HG03558 (cell line): ENCODE results near the gene VWA3A.
"Not testable (repeated sequence)": the region's sequence is repeated elsewhere in the genome, so short reads cannot be mapped to it uniquely, and the experiment has no call there.

Experiments used
- ATAC-seq: cut with Tn5 transposase; IDR thresholded peaks from one replicate; pipeline ENCODE4 v1.9.1; 2021; ENCODE audit warnings: moderate number of reproducible peaks; ENCODE audit not compliant: unreplicated experiment; ENCODE audit errors: extremely low read depth

Gene VWA3A

DNA sequence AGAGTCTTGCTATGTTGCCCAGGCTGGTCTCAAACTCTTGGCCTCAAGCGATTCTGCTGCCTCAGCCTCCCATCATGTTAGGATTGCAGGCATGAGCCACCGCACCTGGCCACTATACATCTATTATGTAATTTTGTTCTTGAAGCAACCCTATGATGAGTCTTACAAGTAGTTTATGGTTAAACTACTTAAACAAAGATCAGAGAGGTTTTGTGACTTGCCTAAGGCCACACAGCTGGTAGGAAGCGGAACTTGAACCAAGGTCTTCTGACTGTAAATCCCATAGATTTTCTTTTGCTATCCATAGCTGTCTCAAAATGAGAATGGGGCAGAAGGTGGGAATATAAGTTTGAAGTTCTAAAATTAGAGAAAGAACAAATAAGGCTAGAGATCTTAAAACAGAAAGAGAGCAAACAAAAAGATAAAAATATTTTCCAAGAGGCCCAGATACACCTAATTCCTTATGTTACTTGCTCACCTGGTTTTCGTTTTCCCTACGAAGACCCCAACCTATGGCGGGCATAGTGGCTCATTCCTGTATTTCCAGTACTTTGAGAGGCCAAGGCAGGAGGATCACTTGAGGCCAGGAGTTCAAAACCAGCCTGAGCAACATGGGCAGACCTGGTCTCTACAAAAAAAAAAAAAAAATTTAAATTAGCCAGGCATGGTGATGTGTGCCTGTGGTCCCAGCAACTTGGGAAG lies 32.4 kb downstream of the VWA3A start:
- no peak for ATAC-seq

DNA sequence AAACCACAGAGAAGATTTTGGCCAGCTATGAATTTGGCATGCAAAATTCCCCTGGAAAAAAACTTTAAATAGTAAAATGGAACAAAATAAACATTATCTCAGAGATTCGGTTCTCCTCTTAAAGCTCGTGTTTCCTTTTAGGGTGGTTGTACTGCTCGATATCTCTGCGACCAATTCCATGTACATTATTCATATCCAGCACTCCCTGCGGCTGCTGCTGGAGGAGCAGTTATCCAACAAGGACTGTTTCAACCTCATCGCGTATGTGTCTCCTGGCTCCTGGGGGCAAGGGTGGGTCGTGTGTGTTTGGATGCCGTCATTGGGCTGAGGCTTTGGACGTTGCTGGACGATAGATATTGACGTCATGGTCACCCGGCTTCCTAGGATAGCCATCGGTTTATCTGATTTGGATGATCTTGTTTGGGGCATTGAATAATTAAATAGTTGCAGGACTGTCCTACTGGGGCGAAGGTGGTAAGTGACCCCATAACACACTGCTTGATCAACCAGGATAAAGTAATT lies 33.8 kb downstream of the VWA3A start:
- ATAC-seq = no peak

DNA sequence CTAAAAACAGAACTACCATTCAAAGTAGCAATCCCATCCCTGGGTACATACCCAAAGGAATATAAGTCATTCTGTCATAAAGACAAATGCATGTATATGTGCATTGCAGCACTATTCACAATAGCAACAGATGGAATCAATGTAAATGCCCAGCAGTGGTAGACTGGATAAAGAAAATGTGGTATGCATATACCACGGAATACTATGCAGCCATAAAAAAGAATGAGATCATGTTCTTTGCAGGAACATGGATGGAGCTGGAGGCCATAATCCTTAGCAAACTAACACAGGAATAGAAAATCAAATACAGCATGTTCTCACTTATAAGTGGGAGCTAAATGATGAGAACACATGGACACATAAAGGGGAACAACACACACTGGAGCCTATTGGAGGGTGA lies 36.2 kb downstream of the VWA3A start:
- not testable (repeated sequence) for ATAC-seq

DNA sequence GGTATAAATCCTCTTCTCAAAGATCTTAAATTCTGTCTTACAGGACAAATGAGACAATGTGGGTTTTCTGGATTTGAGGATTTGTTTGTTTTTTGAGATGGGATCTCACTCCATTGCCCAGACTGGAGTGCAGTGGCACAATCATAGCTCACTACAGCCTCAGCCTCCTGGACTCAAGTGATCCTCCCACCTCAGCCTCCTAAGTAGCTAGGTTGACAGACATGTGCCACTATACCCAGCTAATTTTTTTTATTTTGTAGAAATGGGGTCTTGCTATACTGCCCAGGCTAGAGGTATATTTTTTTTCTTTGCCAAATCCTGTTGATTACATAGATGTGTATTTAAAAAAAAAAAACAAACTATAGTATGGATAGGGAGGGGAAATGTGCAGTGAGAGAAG lies 38.2 kb downstream of the VWA3A start:
- ATAC-seq = no peak

DNA sequence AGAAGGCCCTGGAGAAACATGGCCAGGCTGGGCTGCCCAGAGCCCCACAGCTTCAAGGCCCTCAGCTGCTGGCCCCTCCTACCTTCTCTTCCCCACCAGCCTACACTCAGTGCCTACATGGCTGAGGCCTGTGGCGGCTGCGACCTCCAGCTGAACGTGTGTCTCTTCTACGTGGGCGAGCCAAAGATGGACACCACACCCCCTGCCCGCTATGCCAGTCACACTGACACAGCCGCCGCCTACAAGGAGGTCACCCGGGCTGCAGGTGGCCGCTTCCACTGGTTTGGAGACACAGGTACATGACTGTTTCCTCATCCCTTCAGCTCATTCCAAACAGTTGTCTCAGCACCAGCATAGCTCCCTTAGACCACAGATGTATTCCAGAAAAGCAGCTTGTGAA lies 40.5 kb downstream of the VWA3A start:
- no peak for ATAC-seq

DNA sequence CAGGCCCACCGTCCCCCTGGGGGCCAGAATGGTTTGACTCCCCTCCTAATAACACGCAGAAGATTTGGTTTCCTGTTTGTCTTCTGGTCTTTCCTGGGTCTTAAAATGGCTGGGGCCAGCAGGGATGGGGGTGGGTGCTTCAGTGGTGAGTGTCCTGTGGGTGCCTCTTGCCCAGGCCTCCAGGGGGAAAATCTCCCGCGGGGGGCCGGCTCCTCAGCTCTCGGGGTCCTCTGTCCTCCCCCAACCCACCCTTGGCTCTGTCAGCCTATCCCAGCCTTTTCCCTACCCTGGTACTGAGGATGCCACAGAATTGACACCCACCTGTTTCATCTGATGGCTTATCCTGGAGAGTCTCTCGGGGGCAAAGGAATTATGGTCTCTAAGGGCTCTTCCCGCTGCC lies 46.1 kb downstream of the VWA3A start:
- ATAC-seq = no peak

DNA sequence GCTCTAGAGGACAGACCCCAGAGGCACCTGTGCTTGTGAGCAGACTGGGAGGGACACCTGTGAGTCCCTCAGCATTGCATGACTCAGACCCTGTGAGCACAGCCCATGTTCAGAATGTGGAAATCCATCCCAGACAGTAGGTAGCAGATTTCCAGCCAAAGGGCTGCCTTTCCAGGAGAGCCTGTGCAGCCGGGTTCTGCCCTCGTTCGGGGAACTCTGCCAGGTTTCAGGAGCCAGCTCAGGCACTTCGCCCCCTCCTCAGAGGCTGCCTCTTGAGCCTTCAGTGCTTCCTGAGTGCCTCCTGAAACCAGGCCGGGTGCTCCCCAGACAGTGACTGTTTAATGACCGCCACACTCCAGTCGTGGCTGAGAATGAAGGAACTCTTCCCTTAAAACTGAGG lies 46.7 kb downstream of the VWA3A start:
- ATAC-seq = no peak

DNA sequence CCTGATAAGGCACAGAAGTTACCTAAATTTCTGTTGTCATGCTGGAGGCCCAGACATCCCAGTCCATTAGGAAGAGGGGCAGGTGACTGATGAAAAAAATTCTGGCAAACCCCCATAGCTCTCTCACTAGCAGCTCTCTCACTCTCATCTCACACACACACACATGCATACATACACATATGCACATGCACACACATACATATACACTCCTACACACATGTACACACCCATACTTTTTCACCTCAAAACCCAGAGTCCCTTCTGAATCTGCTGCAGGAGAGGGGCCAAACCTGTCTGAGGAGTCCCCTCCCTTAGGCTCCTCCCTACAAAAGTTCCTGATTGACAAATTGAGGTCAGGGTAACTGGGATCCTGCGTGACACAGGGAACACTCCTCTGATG lies 47.4 kb downstream of the VWA3A start:
- ATAC-seq = no peak

DNA sequence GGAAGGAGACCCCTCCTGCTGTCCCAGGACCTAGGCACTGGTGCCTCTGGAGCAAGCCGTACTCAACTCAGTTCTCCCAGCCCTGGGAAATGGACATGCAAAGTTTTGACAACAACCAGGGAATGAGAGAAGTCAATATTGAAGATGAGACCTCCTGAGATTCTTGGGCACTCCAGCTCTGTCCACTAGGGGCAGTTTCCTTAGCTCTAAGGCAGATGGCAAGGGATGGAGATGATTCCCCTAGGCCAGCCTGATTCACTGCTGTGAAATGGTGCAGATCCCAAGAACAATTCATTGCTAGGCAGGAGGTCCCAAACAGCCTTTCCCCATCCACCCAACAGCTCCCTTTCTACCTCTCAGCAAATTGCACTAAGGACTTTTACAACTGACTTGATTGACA lies 49.4 kb downstream of the VWA3A start:
- ATAC-seq = no peak

DNA sequence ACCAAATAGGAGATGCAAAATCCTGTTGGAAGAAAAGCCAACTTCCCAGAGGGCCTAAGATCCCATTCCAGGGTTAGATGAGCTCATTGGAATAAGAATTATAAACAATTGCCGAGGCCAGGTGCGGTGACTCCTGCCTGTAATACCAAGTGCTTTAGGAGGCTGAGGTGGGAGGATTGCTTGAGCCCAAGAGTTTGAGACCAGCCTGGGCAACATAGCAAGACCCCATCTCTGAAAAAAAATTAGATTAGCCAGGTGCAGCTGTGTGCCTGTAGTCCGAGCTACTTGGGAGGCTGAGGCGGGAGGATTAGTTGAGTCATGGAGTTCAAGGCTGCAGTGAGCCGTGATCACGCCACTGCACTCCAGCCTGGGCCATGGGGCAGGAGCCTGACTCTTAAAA lies 52.2 kb downstream of the VWA3A start:
- ATAC-seq = no peak

DNA sequence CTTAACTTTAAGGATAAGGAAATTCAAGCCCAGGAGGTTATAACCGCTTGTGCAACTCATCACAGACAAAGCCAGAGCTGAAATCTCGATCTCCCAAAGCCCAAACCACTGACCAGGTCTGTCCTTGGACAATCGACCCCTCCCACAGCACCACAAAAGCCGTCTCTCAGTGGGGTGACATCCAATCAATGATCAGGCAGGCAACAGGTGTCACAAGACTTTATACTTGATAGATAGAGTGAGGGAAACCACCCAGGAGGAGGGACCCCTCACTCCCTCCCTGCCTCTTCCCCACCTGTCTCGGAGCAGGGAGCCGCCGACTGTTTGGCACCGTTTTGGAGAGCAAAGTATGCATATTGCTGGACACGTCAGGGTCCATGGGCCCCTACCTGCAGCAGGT lies 55.5 kb downstream of the VWA3A start:
- ATAC-seq = no peak

DNA sequence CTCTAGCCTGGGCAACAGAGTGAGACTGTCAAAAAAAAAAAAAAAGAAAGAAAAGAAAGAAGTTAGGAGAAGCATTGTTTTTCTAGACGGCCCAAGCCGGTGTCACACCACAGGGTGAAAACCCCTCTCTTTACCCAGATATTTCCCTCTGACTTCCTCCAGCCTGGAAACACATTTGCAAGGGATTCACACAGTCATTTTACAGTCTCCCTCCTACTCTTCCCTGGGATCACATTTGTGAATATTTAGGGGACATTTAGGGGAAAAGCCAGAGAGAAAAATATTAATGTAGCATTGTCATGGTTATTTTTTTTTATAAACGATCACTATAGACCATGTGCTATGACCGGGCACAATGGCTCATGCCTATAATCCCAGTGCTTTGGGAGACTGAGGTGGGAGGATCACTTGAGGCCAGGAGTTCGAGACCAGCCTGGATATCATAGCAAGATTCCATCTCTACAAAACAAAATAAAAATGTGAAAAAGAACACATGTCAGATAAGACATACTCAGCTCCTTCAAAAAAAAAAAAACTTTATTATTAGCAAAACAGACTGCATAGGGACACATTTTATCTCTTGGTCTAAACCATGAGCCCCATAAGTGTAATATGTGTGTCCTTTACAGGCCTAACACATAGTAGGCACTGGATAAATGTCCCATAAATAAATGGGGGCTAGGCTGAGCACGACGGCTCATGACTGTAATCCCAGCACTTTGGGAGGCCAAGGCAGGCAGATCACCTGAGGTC lies 59.1 kb downstream of the VWA3A start:
- ATAC-seq = no peak

DNA sequence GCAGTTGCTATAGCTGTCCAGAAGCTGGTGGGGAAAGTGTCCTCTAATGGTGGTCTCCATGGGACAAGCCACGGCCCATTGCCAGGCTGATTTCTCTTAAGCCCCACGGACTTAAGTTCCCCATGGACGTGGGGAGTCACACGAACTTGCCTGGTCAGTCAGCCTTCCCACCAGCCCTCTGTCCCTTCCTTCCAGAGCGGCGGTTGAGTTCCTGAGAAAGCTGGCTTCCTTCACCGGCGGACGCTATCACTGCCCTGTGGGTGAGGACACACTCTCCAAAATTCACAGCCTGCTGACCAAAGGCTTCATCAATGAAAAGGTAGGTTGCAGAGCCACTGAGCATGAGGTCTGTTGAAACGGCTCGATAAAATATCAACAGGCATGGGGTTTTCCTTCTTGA lies 60.0 kb downstream of the VWA3A start:
- ATAC-seq = no peak

DNA sequence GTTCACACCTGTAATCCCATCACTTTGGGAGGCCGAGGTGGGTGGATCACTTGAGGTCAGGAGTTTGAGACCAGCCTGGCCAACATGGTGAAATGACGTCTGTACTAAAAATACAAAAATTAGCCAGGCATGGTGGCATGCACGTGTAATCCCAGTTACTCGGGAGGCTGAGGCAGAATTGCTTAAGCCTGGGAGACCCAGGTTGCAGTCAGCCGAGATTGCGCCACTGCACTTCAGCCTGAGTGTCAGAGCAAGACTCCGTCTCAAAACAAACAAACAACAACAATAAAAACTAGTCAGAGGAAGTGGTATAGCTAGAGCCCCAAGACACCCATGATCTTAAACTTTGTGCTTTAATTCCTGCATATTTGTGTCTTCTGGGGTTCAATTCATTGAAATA lies 60.7 kb downstream of the VWA3A start:
- not testable (repeated sequence) for ATAC-seq

DNA sequence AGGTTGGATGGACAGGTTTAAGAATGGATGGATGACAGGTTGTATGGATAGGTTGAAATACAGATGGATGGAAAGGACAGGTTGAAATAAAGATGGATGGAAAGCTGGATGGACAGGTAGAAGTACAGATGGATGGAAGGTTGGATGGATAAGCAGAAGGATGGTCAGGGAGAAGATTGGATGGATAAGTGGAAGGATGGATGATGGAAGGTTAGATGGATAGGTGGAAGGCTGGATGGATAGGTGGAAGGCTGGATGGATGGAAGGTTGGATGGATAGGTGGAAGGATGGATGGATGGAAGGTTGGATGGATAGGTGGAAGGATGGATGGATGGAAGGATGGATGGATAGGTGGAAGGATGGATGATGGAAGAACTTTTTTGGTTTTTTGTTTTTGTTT lies 69.1 kb downstream of the VWA3A start:
- ATAC-seq = no peak

DNA sequence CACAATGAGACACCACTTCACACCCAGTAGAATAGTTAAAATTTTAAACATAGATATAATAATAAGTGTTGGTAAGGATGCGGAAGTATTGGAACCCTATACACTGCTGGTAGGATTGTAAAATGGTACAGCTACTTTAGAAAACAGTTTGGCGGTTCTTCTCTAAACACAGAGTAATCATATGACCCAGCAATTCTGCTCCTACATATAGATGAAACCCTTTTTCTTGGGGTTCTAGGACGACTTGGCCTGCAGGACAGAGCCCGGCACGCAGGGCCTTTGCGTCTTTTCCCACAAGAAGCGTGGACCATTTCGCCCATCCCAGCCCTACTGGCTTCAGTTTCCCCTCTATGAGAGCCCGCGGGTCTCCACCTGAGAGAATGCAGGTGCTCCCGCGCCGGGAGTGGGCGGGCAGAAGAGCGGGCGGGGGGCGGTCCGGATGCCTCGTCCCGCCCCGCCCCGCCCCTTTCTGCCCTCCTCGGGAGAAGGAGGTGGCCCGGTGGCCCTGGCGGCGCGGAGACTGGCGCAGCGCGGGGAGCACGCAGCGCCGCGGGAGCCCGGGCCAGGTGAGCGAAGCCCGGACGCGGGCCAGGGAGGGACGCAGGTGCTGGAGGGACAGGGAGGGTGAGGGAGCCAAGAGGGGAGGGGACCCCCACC lies 69.8 kb downstream of the VWA3A start, which contains the start of gene SDR42E2:
Gene SDR42E2 (plus strand): TSS at position 508 of the 657 bp plus-strand sequence. CDS start 3,077 bp downstream, outside the sequence.
- no peak for ATAC-seq

DNA sequence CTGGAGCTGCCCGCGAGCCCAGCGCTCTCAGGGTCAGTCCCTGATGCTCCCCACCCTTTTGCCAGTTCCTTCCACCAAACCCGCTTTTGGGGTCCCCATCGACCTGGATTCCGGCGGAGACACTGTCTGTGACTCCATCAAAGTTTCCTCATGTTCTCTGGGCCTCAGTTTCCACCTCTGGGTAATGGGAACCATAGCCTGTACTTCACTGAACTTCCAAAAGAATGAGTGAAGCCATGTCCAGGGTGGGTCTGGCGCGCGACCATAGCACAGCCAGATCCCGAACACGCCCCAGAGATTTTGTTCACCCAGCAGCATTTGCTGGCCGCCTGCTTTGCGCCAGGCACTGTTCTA lies 70.3 kb downstream of the VWA3A start:
- no peak for ATAC-seq

DNA sequence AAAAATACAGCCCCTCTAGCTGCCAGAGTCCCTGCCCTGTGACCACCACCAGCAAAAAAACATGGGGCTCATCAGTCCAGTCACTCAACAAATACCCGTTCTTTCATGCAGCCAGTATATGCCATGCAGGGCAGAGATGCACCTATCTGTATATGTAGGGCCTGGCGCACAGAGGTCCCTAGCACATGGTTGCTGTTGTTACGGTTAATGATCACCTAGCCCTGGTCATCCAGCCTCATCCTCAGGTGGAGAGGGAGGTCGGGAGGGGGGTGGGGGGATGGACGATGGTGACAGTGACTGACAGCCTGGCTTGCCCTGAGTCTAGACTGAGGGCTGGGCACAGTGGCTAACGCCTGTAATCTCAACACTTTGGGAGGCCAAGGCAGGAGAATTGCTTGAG lies 71.5 kb downstream of the VWA3A start:
- ATAC-seq = no peak

DNA sequence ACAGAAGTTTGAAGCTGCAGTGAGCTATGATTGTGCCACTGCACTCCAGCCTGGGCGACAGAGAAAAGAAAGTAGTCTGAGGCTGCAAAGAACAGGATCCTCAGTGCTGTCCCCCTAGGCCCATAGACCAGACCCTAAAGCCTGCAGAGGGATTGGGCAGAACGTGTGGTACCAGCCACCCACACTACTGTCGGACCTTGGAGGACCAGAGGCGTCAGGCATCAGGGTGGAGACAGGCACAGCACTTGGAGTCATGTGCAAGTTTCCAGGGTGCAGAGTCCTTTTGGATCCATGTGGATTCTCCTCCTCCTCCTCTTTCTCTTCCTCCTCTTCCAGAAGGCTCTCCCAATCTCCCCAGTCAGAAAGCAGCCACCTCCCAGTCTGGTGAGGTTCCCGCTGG lies 72.1 kb downstream of the VWA3A start:
- ATAC-seq = no peak

DNA sequence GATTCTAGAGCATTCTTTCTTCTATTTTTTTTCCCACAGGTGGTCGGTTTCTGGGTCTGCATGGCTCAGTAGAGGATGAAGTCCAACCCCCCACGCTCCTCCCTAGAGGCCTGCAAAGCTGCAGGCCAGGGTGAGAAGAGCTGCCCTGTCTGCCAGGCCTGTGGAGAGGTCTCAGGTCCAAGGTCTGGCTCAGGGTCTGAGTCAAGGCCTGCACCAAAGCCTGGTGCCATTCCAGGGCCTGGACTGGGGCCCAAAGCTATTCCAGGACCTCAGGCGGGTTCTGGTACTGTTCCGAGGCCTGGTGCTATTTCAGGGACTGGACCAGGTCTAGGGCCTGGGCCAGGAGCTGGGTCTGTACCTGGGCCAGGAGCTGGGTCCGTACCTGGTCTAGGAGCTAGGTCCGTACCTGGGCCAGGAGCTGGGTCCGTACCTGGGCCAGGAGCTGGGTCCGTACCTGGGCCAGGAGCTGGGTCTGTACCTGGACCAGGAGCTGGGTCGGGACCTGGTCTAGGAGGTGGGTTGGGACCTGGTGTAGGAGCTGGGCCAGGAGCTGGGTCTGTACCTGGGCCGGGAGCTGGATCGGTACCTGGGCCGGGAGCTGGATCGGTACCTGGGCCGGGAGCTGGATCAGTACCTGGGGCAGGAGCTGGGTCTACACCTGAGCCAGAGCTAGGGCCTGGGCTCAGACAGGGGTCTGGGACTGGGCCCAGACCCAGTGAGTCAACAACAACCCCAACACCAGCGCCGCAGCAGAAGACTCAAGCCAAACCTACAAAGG lies 73.4 kb downstream of the VWA3A start:
- ATAC-seq = no peak

DNA sequence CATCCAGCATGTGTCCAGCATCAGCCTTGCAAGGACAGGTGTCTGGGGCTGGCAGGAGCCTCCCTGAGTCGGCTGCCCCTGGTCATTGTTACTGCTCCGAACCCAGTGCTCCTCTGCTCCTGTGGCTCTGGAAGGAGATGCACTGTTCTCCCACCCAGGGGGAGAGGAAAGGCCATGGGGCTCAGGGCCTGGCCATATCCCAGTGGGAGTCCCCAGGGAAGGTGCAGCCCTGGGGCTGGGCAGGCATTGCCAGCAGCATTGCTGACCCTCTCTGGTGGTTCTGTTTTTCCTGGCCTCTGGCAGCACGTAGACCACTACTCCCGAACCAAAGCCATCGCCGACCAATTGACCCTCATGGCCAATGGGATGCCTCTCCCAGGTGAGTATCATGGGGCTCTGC lies 79.6 kb downstream of the VWA3A start:
- ATAC-seq = no peak
